ENCODE results near the gene ABI3BP. TPM values are rescaled to one million over a fixed set of nuclear protein-coding genes. Genes with fewer than 3 reads are reported as not detected.

ABI3BP gene
- total RNA-seq, 4 donors from 2014 or later = 12.3 to 57.8 (median 22.0) TPM

DNA sequence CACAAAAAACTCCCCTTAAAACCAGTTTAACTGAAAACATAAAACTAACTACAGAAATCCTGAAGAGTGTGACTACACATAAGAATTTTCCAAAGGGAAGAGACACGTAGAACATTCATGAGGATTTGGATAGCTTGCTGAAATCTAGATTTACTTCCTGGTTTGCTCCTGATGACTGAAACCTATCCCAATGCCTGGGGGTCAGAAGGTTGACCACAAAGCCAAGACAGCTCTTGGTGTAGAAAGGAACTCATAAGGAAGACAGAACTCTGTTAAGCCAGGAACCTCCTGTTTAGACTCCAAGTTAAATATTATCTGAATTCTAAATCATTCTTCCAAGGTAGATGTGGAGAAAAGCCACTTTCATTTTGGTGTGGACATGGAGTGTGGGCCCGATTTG is 191.1 kb downstream of the ABI3BP start:
- WGBS, 2 donors = 82 to 88% methylated on average over 2 of the region's 2 CpGs
- DNase-seq (ENCODE audit: low spot score in 2 of 2) = no peak
- TF ChIP-seq, protein P1, sequence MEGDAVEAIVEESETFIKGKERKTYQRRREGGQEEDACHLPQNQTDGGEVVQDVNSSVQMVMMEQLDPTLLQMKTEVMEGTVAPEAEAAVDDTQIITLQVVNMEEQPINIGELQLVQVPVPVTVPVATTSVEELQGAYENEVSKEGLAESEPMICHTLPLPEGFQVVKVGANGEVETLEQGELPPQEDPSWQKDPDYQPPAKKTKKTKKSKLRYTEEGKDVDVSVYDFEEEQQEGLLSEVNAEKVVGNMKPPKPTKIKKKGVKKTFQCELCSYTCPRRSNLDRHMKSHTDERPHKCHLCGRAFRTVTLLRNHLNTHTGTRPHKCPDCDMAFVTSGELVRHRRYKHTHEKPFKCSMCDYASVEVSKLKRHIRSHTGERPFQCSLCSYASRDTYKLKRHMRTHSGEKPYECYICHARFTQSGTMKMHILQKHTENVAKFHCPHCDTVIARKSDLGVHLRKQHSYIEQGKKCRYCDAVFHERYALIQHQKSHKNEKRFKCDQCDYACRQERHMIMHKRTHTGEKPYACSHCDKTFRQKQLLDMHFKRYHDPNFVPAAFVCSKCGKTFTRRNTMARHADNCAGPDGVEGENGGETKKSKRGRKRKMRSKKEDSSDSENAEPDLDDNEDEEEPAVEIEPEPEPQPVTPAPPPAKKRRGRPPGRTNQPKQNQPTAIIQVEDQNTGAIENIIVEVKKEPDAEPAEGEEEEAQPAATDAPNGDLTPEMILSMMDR (IDR thresholded peaks at IDR 0.05) = no peak
- TF ChIP-seq POLR2A (IDR thresholded peaks at IDR 0.05) = no peak
- intact Hi-C loops (cut with DNase I; ENCODE audit: low total_unique reads) = no loop called here
- H3K4me3 ChIP-seq (ENCODE audit: low read depth, poor library complexity, severe bottlenecking) = no peak overlapping the region

DNA sequence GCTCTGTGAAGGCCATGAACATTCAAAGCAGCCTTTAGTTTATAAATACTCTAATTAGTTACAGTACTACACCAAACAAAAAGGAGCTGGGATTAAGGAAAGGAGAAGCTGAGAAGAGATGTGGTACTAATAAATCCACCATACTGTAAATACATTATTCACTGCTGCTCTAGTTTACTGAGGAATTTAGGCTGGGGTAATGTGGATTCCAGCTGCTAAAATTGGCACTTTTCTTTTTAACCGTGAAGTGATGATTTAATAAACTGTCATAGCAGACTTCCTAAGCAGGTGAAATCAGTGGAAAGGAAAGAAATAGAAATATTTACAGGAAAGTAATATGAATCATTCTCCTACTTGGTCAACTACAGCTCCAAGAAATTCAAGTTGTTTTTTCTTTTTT is 195.2 kb downstream of the ABI3BP start:
- H3K4me3 ChIP-seq (ENCODE audit: low read depth, poor library complexity, severe bottlenecking) = no peak overlapping the region
- WGBS, 2 donors = 59 to 62% methylated on average over 1 of the region's 1 CpG
- DNase-seq (ENCODE audit: low spot score in 2 of 2) = no peak
- TF ChIP-seq POLR2A (IDR thresholded peaks at IDR 0.05) = no peak
- TF ChIP-seq, protein P1 (IDR thresholded peaks at IDR 0.05) = no peak
- intact Hi-C loops (cut with DNase I; ENCODE audit: low total_unique reads) = no loop called here

DNA sequence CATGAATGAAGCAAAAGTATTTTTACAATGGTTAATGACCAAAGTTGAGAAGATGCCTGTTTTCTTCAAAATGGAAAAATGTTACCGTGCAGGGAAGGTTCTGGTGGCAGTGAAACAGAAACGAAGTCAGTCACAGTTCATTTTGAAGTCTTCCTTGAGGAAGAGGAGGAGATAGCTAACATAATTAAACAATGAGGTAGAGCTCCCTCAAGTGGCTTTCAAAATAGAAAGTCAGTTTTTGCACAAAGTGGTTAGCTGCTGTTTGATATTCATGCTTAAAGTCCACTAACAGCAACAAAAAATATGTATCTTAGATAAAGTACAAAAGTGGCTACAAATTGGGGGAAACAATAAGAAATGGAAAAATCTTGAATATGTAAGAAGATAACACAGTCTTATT is 196.7 kb downstream of the ABI3BP start:
- no peak overlapping the region for H3K4me3 ChIP-seq (ENCODE audit: low read depth, poor library complexity, severe bottlenecking)
- intact Hi-C loops (cut with DNase I; ENCODE audit: low total_unique reads) = no loop called here
- WGBS, 2 donors = 37 to 42% methylated on average over 2 of the region's 2 CpGs
- TF ChIP-seq, protein P1 (IDR thresholded peaks at IDR 0.05) = no peak
- TF ChIP-seq POLR2A (IDR thresholded peaks at IDR 0.05) = no peak
- DNase-seq (ENCODE audit: low spot score in 2 of 2) = no peak

DNA sequence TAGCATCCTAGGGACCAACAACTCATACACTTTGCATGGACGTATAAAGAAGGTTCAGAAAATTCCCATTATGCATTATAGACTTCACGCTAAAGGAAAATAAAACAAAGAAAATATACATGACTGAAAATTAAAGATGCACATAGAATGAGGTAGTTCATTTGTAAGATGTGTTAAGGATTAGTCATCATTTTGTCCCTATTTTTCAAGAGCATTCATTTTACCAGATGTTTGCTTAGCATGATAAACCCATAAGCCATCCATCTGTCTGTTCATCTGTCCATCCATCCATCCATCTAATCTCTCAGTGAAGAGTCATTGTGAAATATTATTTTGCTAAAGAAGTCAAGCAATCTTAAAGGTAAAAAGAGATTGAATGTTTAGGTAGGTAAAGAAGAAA is 203.6 kb downstream of the ABI3BP start:
- intact Hi-C loops (cut with DNase I; ENCODE audit: low total_unique reads) = no loop called here
- H3K4me3 ChIP-seq (ENCODE audit: low read depth, poor library complexity, severe bottlenecking) = no peak overlapping the region
- TF ChIP-seq, protein P1 (IDR thresholded peaks at IDR 0.05) = no peak
- TF ChIP-seq POLR2A (IDR thresholded peaks at IDR 0.05) = no peak
- 88 to 89% methylated on average over 2 of the region's 2 CpGs for WGBS, 2 donors
- DNase-seq (ENCODE audit: low spot score in 2 of 2) = no peak

DNA sequence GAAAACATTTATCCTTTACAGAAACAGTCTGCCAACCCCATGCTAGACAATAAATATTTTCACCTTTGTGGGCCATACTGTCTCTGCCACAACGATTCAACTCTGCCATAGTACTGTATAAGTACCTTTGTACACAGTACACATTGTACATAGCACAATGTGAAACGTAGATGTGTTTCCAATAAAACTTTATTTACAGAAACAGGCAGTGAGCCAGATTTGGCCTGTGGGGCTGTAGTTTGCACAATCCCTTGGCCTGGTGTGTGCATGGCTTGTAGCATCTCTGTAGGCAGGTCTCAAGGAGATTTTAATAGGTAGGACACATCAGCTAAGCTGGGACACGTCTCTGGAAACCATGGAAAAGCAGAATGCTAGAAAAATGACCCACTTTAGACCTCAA is 209.6 kb downstream of the ABI3BP start:
- intact Hi-C loops (cut with DNase I; ENCODE audit: low total_unique reads) = no loop called here
- 70 to 81% methylated on average over 3 of the region's 3 CpGs for WGBS, 2 donors
- no peak for DNase-seq (ENCODE audit: low spot score in 2 of 2)
- no peak for TF ChIP-seq POLR2A (IDR thresholded peaks at IDR 0.05)
- TF ChIP-seq, protein P1 (IDR thresholded peaks at IDR 0.05) = no peak
- H3K4me3 ChIP-seq (ENCODE audit: low read depth, poor library complexity, severe bottlenecking) = no peak overlapping the region

DNA sequence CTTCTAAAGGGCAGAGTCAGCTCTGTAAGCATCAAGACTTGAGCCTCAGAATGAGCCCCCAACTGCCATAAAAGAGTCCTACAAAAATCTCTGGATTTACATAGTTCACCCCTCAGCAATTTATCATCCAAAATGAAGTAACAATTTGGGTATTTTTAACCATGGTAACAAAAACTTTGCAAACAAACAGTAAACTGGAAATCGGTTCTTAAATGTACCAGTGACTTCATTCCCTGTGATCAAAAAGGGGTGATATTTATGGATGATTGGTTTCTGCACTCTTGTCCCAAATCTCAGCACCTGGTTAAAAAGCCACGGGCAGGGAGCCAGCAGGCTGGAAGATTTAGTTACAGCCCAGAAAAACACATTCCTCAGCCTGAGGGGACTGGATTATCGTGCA is 210.3 kb downstream of the ABI3BP start:
- H3K4me3 ChIP-seq (ENCODE audit: low read depth, poor library complexity, severe bottlenecking) = no peak overlapping the region
- 14 to 20% methylated on average over 3 of the region's 3 CpGs for WGBS, 2 donors
- DNase-seq (ENCODE audit: low spot score in 2 of 2) = no peak
- intact Hi-C loops (cut with DNase I; ENCODE audit: low total_unique reads) = no loop called here
- TF ChIP-seq POLR2A (IDR thresholded peaks at IDR 0.05) = no peak
- TF ChIP-seq, protein P1 (IDR thresholded peaks at IDR 0.05) = no peak
